ENCODE measurements around the gene ZNF132.
A peak's percentile ranks its signal among the peaks of the same experiment; 100 is the strongest.

The ZNF132 gene

DNA sequence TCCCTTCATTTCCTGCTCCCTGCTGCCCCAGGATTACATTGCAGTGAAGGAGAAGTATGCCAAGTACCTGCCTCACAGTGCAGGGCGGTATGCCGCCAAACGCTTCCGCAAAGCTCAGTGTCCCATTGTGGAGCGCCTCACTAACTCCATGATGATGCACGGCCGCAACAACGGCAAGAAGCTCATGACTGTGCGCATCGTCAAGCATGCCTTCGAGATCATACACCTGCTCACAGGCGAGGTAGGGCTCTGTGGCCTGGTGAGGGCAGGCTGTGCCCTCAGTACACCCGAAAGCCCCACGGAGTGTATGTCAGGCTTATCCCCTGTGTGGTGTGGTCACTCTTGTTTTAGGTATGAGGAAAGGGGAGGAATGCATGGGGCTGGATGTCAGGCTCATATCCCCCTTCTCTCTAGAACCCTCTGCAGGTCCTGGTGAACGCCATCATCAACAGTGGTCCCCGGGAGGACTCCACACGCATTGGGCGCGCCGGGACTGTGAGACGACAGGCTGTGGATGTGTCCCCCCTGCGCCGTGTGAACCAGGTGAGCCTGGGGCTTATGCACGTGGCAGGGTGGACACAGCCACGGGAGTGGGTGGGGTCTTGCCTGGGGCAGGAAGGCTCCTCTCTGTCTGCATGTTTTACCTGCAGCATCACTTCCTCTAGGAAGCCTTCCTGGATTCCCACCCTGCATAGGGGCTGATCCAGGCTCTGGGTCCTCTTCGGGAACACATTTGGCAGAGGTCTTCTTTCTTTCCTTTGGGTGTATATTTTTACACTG lies 46.8 kb downstream of the ZNF132 start:
- DNase-seq (ENCODE audit: low read depth in 2 of 2, low spot score in 1 of 2): no peak

DNA sequence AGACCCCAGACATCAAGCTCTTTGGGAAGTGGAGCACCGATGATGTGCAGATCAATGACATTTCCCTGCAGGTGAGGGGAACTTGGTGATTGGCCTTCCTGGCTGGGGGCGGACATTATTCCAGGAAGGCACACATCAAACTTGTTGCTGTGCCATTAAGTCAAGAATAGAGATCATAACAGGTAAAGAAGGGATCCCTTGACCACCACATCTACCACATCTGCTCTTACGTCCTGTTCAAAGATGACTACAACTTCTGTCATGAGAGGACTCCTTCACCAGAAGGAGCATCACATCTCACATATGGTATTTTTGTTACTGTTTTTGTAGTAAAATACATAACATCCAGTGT lies 51.8 kb downstream of the ZNF132 start:
- no peak for DNase-seq (ENCODE audit: low read depth in 2 of 2, low spot score in 1 of 2)

DNA sequence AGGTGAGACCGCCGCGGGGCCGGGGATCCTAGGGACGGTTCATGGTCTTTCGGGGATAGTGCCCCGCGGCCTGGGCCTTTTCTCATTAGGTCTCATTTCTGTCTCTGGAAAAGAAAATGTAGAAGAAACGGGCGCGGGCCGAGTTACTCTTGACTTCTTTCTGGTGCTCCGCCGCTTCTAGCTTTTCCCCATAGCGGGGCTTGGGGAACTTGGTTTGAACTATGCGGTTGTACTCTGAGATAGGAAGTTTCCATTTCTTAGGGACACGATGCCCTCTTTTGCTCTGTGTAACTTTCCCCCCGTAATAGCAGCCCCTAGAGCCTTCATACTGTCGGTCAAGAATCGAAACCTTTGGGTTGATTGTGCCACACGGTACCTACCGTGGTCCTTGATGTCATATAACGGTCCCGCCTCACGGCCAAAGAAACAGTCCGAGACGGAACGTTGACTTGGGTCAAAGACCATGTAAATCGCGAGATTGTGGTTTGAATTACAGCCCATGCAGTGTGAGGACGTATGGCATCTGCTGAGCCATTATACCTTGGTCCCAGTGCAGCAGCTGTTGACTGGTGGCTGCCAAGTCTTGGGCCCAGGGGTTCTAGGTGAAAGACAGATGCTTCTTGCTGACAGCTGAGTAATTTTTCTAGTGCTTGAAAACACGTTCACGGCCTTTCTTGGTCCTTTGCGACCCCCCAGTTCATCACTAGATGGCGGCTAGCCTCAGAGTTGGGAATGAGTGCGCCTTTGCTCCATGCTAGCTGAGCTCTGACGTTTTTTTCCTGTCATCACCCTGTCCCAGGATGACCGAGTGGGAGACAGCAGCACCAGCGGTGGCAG lies 52.4 kb downstream of the ZNF132 start:
- no peak for DNase-seq (ENCODE audit: low read depth in 2 of 2, low spot score in 1 of 2)

- peak; percentile 86 to 92 for DNase-seq (ENCODE audit: low read depth in 2 of 2, low spot score in 1 of 2)
Measured at GRCh38 chr19:58386576-58387337, 53.2 kb downstream of the ZNF132 start, which contains the start of gene RPS5. Gene RPS5 (plus strand): TSS chr19:58387269. CDS start chr19:58388138, 869 bp downstream.

DNA sequence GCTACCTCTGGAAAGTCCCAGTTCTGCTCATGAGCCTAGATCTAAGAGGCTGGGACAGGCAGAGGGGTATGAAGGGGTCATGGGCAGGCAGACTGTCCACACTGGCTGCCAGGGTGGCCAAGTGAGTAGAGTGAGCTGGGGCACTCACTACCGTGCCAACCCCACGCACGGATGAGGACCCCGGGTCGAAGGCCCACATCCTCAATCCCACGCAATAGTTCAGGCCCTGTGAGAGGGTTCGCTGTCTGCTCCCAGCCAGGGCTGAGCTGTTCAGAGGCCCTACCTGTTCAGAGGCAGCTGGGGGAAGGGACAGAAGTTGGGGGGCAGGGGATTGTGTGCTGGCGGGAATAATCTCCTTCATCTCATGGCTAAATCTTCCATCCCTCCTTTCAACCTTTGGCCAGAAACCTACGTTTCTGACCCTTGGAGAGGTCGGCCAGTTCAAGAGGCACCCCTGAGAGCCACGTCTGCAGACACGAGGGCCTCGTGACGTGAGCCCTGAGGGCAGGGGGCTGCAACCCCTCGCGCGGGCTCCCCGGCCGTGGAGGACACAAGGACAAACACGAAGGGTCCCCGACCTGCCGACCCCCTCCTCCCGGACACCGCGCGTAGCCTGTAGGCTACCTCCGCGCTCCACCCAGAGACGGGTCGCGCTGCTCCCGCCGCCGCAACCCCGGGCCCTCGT lies 53.9 kb downstream of the ZNF132 start:
- DNase-seq (ENCODE audit: low read depth in 2 of 2, low spot score in 1 of 2): no peak

GRCh38 chr19:58385313-58385890 lies 54.6 kb downstream of the ZNF132 start:
- DNase-seq (ENCODE audit: low read depth in 2 of 2, low spot score in 1 of 2): no peak

- no peak for DNase-seq (ENCODE audit: low read depth in 2 of 2, low spot score in 1 of 2)
Measured at GRCh38 chr19:58382997-58383603, 56.9 kb downstream of the ZNF132 start.
